ENCODE measurements around the gene SLC12A1. TPM values are rescaled to one million over a fixed set of nuclear protein-coding genes. Genes with fewer than 3 reads are reported as not detected.

SLC12A1 gene
- total and polyA plus RNA-seq, 2 of the 8 experiments (the other 6 are each of a cell fraction or from before 2014, with no cell fraction given), result 0.63 to 1.0 TPM

DNA sequence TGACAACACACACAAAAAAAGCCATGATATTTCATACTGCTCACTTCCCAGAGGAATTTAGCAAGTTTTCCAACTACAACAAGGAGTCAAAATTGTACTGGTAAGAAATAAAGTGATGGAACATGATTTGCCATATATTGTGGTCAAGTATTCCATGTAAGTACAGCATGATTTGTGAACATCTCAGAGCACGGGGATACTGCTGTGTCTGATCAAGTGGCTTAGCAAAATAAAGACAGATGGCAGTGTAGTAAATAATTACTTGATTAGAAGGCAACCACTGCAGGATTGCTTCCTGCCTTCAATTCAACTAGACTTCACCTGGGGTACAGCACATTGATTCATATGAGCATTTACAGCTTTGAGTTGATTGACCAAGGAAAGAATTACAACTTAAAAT, 73.5 kb downstream of the SLC12A1 start (continued):
- TF ChIP-seq, protein P1, sequence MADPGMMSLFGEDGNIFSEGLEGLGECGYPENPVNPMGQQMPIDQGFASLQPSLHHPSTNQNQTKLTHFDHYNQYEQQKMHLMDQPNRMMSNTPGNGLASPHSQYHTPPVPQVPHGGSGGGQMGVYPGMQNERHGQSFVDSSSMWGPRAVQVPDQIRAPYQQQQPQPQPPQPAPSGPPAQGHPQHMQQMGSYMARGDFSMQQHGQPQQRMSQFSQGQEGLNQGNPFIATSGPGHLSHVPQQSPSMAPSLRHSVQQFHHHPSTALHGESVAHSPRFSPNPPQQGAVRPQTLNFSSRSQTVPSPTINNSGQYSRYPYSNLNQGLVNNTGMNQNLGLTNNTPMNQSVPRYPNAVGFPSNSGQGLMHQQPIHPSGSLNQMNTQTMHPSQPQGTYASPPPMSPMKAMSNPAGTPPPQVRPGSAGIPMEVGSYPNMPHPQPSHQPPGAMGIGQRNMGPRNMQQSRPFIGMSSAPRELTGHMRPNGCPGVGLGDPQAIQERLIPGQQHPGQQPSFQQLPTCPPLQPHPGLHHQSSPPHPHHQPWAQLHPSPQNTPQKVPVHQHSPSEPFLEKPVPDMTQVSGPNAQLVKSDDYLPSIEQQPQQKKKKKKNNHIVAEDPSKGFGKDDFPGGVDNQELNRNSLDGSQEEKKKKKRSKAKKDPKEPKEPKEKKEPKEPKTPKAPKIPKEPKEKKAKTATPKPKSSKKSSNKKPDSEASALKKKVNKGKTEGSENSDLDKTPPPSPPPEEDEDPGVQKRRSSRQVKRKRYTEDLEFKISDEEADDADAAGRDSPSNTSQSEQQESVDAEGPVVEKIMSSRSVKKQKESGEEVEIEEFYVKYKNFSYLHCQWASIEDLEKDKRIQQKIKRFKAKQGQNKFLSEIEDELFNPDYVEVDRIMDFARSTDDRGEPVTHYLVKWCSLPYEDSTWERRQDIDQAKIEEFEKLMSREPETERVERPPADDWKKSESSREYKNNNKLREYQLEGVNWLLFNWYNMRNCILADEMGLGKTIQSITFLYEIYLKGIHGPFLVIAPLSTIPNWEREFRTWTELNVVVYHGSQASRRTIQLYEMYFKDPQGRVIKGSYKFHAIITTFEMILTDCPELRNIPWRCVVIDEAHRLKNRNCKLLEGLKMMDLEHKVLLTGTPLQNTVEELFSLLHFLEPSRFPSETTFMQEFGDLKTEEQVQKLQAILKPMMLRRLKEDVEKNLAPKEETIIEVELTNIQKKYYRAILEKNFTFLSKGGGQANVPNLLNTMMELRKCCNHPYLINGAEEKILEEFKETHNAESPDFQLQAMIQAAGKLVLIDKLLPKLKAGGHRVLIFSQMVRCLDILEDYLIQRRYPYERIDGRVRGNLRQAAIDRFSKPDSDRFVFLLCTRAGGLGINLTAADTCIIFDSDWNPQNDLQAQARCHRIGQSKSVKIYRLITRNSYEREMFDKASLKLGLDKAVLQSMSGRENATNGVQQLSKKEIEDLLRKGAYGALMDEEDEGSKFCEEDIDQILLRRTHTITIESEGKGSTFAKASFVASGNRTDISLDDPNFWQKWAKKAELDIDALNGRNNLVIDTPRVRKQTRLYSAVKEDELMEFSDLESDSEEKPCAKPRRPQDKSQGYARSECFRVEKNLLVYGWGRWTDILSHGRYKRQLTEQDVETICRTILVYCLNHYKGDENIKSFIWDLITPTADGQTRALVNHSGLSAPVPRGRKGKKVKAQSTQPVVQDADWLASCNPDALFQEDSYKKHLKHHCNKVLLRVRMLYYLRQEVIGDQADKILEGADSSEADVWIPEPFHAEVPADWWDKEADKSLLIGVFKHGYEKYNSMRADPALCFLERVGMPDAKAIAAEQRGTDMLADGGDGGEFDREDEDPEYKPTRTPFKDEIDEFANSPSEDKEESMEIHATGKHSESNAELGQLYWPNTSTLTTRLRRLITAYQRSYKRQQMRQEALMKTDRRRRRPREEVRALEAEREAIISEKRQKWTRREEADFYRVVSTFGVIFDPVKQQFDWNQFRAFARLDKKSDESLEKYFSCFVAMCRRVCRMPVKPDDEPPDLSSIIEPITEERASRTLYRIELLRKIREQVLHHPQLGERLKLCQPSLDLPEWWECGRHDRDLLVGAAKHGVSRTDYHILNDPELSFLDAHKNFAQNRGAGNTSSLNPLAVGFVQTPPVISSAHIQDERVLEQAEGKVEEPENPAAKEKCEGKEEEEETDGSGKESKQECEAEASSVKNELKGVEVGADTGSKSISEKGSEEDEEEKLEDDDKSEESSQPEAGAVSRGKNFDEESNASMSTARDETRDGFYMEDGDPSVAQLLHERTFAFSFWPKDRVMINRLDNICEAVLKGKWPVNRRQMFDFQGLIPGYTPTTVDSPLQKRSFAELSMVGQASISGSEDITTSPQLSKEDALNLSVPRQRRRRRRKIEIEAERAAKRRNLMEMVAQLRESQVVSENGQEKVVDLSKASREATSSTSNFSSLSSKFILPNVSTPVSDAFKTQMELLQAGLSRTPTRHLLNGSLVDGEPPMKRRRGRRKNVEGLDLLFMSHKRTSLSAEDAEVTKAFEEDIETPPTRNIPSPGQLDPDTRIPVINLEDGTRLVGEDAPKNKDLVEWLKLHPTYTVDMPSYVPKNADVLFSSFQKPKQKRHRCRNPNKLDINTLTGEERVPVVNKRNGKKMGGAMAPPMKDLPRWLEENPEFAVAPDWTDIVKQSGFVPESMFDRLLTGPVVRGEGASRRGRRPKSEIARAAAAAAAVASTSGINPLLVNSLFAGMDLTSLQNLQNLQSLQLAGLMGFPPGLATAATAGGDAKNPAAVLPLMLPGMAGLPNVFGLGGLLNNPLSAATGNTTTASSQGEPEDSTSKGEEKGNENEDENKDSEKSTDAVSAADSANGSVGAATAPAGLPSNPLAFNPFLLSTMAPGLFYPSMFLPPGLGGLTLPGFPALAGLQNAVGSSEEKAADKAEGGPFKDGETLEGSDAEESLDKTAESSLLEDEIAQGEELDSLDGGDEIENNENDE (IDR thresholded peaks at IDR 0.05; ENCODE audit: insufficient replicate concordance, low read length), result no peak
- TF ChIP-seq SIX5 (IDR thresholded peaks at IDR 0.05; ENCODE audit: low read depth, low read length) (no peak), CHD1 (IDR thresholded peaks at IDR 0.05; ENCODE audit: low read depth, low read length) (no peak), SP2 (IDR thresholded peaks at IDR 0.05; ENCODE audit: low read length) (no peak), HDAC6 (IDR thresholded peaks at IDR 0.05; ENCODE audit: low read depth, low read length) (no peak), JUND (IDR thresholded peaks at IDR 0.05; ENCODE audit: low read length) (no peak), POLR2AphosphoS5 (IDR thresholded peaks at IDR 0.05; ENCODE audit: low read depth, low read length) (no peak), KDM1A (IDR thresholded peaks at IDR 0.05; ENCODE audit: borderline replicate concordance, low read length) (no peak), EGR1 (IDR thresholded peaks at IDR 0.05; ENCODE audit: borderline replicate concordance, low read depth, low read length) (no peak)

All from H1 (cell line).